Measurements from ENCODE around the gene TEAD1. TPM values are rescaled to one million over a fixed set of nuclear protein-coding genes. Genes with fewer than 3 reads are reported as not detected.
A peak's percentile ranks its signal among the peaks of the same experiment; 100 is the strongest.

The TEAD1 gene
- total and polyA plus RNA-seq, 2 donors (not counting 1 experiment from before 2014, with no cell fraction given): 88.6 to 121 TPM

- Histone ChIP-seq H3K27ac (ENCODE audit: insufficient read depth, low read length) (no peak overlapping the region), H3K79me2 (ENCODE audit: control insufficient read depth, insufficient read depth, low read length) (no peaks in the 10 kb centered on the region), H2AFZ (ENCODE audit: low read length) (no peak overlapping the region), H3K9me3 (ENCODE audit: control insufficient read depth, insufficient read depth, low read depth, low read length) (no peaks in the 10 kb centered on the region), H4K20me1 (ENCODE audit: control insufficient read depth, extremely low read depth, insufficient read depth, low read length) (no peaks in the 10 kb centered on the region), H3K4me2 (ENCODE audit: extremely low read depth, insufficient read depth, low read length) (no peak overlapping the region), H3K4me3 (replicated peaks in 1 of 4; ENCODE audit: control extremely low read depth in 1 of 4, insufficient read depth in 1 of 4, low read depth in 3 of 4, low read length in 4 of 4) (no peak overlapping the region), H3K27me3 (ENCODE audit: control insufficient read depth, insufficient read depth, low read length) (peaks cover 13% of the 10 kb centered on the region), H3K36me3 (ENCODE audit: control insufficient read depth, insufficient read depth, low read length) (no peaks in the 10 kb centered on the region), H3K9ac (ENCODE audit: insufficient read depth, low read length) (no peak overlapping the region), H3K4me1 (ENCODE audit: control insufficient read depth, extremely low read depth, insufficient read depth, low read length) (no peaks in the 10 kb centered on the region)
- TF ChIP-seq CTCF (conservative IDR thresholded peaks at IDR 0.05 in 1 of 2, IDR thresholded peaks at IDR 0.05 in 1 of 2; ENCODE audit: low read depth in 1 of 2, low read length in 2 of 2): no peak
- TF ChIP-seq EZH2 (IDR thresholded peaks at IDR 0.05; ENCODE audit: low read length, missing control alignments): no peak
- DNase-seq (ENCODE audit: low read depth in 2 of 2): no peak
These were observed 288.8 kb downstream of the TEAD1 start for GRCh38 chr11:12963051-12963450.

GRCh38 chr11:12963792-12964536, 289.7 kb downstream of the TEAD1 start:
- TF ChIP-seq EZH2 (IDR thresholded peaks at IDR 0.05; ENCODE audit: low read length, missing control alignments) (no peak), CTCF (conservative IDR thresholded peaks at IDR 0.05 in 1 of 2, IDR thresholded peaks at IDR 0.05 in 1 of 2; ENCODE audit: low read depth in 1 of 2, low read length in 2 of 2) (peak; percentile 70 to 94)
- H3K27ac ChIP-seq (ENCODE audit: insufficient read depth, low read length): no peak overlapping the region
- H3K4me2 ChIP-seq (ENCODE audit: extremely low read depth, insufficient read depth, low read length): no peak overlapping the region
- H3K36me3 ChIP-seq (ENCODE audit: control insufficient read depth, insufficient read depth, low read length): no peaks in the 10 kb centered on the region
- no peaks in the 10 kb centered on the region for H4K20me1 ChIP-seq (ENCODE audit: control insufficient read depth, extremely low read depth, insufficient read depth, low read length)
- H3K4me1 ChIP-seq (ENCODE audit: control insufficient read depth, extremely low read depth, insufficient read depth, low read length): no peaks in the 10 kb centered on the region
- DNase-seq (ENCODE audit: low read depth in 2 of 2): peak; percentile 37 to 61
- H2AFZ ChIP-seq (ENCODE audit: low read length): no peak overlapping the region
- H3K9ac ChIP-seq (ENCODE audit: insufficient read depth, low read length): no peak overlapping the region
- H3K4me3 ChIP-seq (replicated peaks in 1 of 4; ENCODE audit: control extremely low read depth in 1 of 4, insufficient read depth in 1 of 4, low read depth in 3 of 4, low read length in 4 of 4): no peak overlapping the region
- no peaks in the 10 kb centered on the region for H3K9me3 ChIP-seq (ENCODE audit: control insufficient read depth, insufficient read depth, low read depth, low read length)
- H3K27me3 ChIP-seq (ENCODE audit: control insufficient read depth, insufficient read depth, low read length): peaks cover 13% of the 10 kb centered on the region
- H3K79me2 ChIP-seq (ENCODE audit: control insufficient read depth, insufficient read depth, low read length): no peaks in the 10 kb centered on the region

GRCh38 chr11:12964650-12965049, 290.4 kb downstream of the TEAD1 start:
- Histone ChIP-seq H3K27me3 (ENCODE audit: control insufficient read depth, insufficient read depth, low read length) (peaks cover 13% of the 10 kb centered on the region), H3K4me3 (replicated peaks in 1 of 4; ENCODE audit: control extremely low read depth in 1 of 4, insufficient read depth in 1 of 4, low read depth in 3 of 4, low read length in 4 of 4) (no peak overlapping the region), H3K79me2 (ENCODE audit: control insufficient read depth, insufficient read depth, low read length) (no peaks in the 10 kb centered on the region), H4K20me1 (ENCODE audit: control insufficient read depth, extremely low read depth, insufficient read depth, low read length) (no peaks in the 10 kb centered on the region), H3K27ac (ENCODE audit: insufficient read depth, low read length) (no peak overlapping the region), H3K4me1 (ENCODE audit: control insufficient read depth, extremely low read depth, insufficient read depth, low read length) (no peaks in the 10 kb centered on the region), H3K9me3 (ENCODE audit: control insufficient read depth, insufficient read depth, low read depth, low read length) (no peaks in the 10 kb centered on the region), H3K36me3 (ENCODE audit: control insufficient read depth, insufficient read depth, low read length) (no peaks in the 10 kb centered on the region), H3K4me2 (ENCODE audit: extremely low read depth, insufficient read depth, low read length) (no peak overlapping the region), H3K9ac (ENCODE audit: insufficient read depth, low read length) (no peak overlapping the region), H2AFZ (ENCODE audit: low read length) (no peak overlapping the region)
- no peak for DNase-seq (ENCODE audit: low read depth in 2 of 2)
- TF ChIP-seq EZH2 (IDR thresholded peaks at IDR 0.05; ENCODE audit: low read length, missing control alignments) (no peak), CTCF (conservative IDR thresholded peaks at IDR 0.05 in 1 of 2, IDR thresholded peaks at IDR 0.05 in 1 of 2; ENCODE audit: low read depth in 1 of 2, low read length in 2 of 2) (no peak)

Data from fibroblast of lung (primary cell).